Activated CD4-positive, alpha-beta T cell treated with anti-CD3 and anti-CD28 coated beads, Interleukin-2, amount 50 U/mL, for 24 hours (primary cell): ENCODE results near the gene CKAP2L.
A peak's percentile ranks its signal among the peaks of the same experiment; 100 is the strongest.

Experiments used
- DNase-seq, 2 donors: peaks; one replicate each; pipeline ENCODE4 v3.0.0-alpha.2; 2020; ENCODE audit warnings: low read depth in 1 of 2, low spot score in 1 of 2

CKAP2L gene, protein sequence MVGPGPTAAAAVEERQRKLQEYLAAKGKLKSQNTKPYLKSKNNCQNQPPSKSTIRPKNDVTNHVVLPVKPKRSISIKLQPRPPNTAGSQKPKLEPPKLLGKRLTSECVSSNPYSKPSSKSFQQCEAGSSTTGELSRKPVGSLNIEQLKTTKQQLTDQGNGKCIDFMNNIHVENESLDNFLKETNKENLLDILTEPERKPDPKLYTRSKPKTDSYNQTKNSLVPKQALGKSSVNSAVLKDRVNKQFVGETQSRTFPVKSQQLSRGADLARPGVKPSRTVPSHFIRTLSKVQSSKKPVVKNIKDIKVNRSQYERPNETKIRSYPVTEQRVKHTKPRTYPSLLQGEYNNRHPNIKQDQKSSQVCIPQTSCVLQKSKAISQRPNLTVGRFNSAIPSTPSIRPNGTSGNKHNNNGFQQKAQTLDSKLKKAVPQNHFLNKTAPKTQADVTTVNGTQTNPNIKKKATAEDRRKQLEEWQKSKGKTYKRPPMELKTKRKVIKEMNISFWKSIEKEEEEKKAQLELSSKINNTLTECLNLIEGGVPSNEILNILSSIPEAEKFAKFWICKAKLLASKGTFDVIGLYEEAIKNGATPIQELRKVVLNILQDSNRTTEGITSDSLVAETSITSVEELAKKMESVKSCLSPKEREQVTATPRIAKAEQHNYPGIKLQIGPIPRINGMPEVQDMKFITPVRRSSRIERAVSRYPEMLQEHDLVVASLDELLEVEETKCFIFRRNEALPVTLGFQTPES

DNA sequence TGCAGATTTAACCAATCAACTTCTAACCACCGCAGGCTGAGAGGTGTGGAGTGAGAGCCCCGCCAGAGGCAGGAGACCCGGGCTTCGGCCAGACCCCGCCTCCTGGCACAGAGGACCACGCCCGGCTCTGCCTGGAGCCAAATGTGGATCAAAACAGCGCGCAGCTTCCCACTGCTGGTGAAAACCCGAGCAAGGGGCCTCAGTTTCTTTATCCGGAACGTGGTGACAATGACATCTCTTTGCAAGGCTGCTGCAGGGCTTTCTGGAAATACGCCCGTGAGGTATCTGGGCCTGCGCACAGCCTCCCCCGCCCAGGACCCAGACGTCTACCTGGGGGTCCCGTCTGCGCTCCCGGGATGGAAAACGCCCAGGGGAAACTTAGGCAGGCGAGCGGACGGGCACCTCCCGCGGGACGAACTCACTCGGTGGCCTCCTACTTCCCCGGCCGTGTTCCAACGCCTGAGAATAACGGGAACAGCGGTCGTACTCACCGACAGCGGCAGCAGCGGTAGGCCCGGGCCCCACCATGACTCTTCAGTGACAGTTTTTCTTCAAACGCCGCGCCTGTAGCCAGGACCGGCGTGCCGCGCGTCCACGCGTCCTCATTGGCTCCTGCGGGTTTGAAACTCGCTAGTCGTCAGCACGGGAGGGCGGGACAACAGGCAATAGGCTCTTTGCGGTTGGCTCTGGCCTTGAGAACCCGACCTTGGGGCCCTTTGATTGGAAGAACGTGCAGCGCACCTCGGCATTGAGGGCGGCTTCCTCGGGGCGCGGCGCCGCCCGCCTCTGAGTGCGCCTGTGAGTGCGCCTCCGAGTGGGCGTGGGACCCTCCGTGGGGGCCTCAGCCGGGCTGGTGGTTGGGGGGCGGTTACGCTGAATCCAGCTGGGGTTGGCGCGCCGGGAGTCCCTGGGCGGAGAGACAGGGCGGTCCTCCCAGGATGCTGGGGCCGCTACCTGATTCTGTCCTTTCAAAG is at the start of gene CKAP2L:
Gene CKAP2L (minus strand): TSS at position 539 of the 974 bp plus-strand sequence. CDS start 11 bp downstream, at position 528.
- DNase-seq = peak; percentile 88 to 96

DNA sequence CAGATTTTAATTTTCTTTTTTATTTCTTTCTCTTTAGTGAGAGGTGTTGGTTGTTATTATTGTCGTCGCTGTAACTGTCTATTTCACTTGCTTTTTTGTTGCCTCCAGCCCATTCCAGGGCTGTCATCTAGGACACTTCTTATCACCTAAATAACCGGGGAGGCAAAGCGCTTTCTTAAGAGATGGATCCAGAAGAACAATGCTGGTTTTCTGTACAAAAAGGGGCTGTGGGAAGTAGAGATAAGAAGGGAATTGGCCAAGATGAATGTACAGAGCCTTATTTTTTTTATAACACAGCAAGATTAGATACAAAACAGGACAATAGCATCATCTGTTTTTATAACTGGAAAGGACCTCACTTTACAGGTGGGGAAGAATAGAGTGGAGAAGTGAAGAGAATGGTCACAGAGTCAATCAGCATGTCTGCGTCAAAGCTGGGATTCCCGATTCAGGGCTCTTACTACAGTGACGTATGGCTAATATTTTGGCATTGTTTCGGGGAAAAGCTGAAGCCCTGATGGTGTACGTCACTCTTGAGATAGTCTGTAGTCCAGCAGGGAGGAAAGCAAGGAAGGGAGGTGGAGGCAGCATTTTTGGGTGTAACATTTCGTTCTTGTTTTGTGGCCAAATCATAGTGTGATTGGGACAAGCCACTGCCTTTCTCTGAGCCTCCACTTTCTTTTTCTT is 49.0 kb upstream of the CKAP2L start:
- DNase-seq = no peak

DNA sequence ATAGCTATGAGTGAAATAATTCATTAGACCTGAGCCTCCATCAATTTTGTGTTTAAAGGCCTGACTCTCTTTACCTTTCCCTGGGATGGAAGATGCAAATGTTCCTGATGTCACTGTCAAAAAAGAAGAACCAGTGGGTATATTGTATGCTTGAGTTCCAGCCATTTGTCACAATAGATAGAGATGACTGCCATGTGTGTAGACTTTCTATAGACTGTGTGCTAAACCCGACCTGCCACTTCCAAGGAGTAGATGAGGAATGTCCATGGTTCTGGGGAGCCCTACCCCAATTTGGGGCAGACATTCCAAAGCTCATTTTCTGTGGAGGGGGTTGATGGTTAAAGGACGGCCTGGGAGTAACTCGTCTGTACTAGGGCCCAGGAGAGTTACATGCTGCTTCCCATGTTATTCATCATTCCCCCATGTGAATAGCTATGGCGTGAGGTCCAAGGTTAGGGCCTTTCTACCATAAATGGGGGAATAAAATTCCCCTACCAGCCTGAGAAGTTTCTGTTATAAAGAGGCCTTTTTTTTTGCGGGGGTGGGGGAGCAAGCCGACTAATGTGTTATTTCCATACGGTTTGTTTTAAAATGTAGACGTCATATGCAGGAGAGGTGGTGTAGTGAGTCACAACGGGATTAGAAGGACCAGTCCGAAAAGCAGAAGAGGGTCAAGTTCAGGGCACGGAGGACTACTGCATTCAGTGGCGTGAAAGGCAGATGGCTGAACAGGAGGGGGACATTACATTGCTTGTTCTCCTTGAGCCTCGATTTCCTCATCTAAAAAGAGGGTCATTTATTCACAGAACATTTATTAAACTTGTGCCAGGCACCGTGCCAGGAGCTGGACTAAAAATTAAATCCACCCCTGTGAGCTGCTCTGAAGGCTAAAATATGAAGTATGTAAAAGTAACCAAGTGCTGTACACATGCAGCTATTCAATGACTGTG is 48.2 kb upstream of the CKAP2L start:
- DNase-seq = no peak

- peak in 1 of 2 donors; percentile 21 for DNase-seq
Measured at GRCh38 chr2:112811841-112812306, 47.5 kb upstream of the CKAP2L start.

GRCh38 chr2:112811276-112811831 is 46.9 kb upstream of the CKAP2L start:
- no peak for DNase-seq

DNA sequence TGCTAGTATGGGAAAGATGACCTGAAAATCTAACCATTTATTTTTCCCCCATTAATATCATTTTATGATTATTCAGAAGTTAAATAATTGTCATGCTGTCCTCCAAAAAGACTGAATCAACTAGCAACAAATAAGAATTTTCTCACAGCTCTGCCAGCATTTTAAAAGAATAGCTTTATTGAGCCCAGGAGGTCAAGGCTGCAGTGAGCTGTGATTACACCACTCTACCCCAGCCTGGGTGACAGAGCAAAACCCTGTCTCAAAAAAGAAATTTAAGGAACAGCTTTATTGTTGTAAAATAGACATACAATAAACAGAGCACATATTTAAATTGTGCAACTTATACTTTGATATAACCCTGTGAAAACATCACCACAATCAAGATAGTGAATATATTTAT is 44.7 kb upstream of the CKAP2L start:
- no peak for DNase-seq

- DNase-seq = no peak
Measured at GRCh38 chr2:112807233-112807807, 42.9 kb upstream of the CKAP2L start.

GRCh38 chr2:112805542-112805941 is 41.1 kb upstream of the CKAP2L start:
- DNase-seq = no peak

DNA sequence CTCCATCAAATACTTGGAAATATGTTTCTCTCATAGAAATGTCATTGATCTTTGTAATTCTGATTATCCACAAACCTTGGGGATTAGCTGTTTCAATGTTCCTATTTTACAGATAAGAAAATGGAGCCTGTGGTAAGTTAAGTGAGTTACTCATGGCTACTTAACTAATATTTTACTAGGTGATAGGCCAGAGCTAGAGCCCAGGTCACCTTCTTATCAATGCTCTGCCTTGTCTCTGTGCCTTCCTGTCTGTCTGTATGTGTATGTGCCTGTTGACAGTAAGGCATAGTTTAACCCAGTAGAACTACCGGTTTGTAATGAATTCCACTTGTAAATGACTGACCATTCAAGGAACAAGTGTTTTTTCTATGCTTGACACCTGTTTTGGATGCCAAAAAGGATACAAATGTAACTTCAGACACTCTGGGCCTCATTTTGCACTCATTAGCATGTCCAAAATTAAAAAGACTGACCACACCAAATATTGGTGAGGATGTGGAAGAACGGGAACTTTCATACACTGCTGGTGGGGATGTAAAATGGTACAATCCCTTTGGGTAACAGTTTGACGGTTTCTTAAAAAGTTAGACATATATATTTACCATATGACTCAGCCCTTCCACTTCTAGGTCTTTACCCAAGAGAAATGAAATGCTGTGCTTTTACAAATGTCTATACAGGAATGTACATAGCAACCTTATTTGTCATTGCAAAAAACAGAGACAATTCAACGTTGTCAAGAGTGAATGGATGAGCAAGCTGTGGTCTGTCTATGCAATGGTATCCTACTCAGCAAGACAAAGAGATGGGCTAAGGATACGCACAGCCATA is 39.5 kb upstream of the CKAP2L start:
- DNase-seq = no peak

DNA sequence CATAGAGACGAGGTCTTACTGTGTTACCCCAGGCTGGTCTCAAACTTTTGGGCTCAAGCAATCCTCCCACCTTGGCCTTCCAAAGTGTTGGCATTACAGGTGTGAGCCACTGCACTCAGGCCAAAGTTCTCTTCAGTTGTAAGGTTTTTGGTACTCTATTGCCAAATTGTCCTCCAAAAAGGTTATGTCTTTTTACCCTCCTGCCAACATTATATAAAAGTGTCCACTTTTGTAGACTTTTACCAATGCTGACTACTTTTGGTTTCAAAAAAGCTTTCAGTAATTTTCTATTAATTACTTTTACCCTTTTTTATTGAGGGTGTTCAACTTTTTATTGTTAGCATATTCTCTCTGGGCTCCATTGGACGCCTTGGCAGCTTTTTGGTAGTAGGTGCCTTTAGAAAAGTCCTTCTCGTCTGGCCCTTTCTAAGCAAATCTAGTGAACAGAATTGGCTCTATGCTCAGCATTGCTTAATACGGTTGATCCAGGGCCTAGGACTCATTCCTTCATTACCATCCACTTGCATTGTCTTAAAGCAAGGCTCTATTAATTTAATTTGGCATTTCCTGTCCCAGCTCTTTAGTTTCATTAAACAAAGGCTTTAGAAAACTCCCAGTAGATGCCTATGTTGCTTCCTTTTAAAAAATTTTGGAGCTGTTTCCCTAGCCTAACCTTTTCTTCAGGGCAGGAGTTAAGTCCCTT is 36.6 kb upstream of the CKAP2L start:
- no peak for DNase-seq

DNA sequence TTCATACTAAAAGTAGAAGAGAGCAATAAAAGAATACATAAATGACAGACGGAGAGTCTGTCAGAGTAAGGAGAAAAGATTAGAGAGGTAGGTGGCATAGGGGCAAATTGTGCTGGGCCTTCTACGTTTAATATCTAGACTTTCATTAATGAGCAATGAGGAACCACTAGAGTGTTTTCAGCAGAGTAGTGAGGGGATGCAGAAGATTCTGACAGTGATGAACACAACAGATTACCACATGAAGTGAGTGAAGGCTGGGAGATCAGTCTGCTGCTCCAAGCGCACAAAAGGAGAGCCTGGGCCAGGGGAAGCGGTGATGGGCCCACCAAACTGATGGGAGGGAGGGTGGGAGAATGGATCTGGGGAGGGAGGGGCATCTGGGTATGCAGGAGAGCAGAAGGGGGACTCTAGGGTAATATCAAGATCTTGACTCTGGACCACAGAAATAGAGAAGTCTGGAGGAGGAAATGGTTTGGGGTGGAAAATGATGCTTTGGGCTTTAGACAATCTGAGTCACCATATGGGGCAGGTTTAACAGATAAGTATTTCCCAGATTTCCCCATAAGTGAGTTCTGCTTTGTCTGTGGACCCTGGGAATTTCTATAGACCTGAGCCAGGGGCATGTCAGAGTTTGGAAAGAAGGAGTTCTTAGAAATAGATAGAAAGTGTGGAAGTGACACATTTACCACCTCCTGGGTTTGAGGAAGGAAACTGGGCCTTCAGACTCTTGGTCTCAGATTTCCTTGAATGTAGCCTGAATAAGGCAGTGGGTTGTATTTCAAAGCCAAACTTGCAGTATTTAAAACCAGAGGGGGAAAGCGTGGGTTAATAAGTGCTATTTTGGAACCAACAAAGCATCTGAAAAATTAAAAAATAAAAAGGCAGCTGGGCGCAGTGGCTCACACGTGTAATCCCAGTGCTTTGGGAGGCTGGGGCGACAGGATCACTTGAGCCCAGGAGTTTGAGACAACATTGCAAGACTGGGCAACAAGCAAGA is 34.9 kb upstream of the CKAP2L start:
- DNase-seq = no peak

DNA sequence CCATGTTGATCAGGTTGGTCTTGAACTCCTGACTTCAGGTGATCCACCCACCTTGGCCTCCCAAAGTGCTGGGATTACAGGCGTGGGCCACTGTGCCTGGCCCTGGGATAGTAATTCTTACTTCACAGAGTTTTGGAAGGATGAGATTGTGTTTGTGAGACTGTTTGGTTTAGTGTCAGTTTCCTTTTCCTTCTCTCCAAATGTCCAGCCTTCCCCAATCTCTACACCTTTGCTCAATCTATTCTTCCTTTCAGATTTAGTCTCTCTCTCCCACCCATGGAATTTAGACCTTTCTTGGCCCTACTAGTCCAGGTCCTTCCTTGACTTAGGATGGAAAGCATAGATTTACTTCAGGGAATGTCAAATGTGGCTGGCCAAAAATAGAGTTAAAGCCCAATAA is 32.1 kb upstream of the CKAP2L start:
- no peak for DNase-seq

- no peak for DNase-seq
Measured at GRCh38 chr2:112795774-112796173, 31.4 kb upstream of the CKAP2L start.

GRCh38 chr2:112794841-112795240 is 30.4 kb upstream of the CKAP2L start:
- no peak for DNase-seq

GRCh38 chr2:112794131-112794733 is 29.8 kb upstream of the CKAP2L start:
- DNase-seq = no peak
